Duodenal mucosa (tissue), 2 donors: ENCODE results near the gene HK1.

Source experiments
- H3K27ac ChIP-seq: one replicate; pipeline ENCODE4 v1.7.0; 2013; ENCODE audit warnings: low read depth, low read length
- H3K27me3 ChIP-seq, 2 donors: one replicate each; pipeline ENCODE4 v1.7.0; 2013; ENCODE audit warnings: low read length in 2 of 2, control low read depth in 1 of 2; ENCODE audit not compliant: insufficient read depth in 2 of 2, control insufficient read depth in 1 of 2
- H3K36me3 ChIP-seq, 2 donors: one replicate each; pipeline ENCODE4 v1.7.0; 2013; ENCODE audit warnings: low read length in 2 of 2, control low read depth in 1 of 2; ENCODE audit not compliant: insufficient read depth in 2 of 2, control insufficient read depth in 1 of 2
- H3K4me1 ChIP-seq, 2 donors: one replicate each; pipeline ENCODE4 v1.7.0; 2013; ENCODE audit warnings: low read length in 2 of 2, control low read depth in 1 of 2; ENCODE audit not compliant: insufficient read depth in 2 of 2, control insufficient read depth in 1 of 2
- H3K4me3 ChIP-seq, 2 donors: one replicate each; pipeline ENCODE4 v1.7.0; 2013; ENCODE audit warnings: low read length in 2 of 2, low read depth in 1 of 2
- H3K9ac ChIP-seq, 2 donors: one replicate each; pipeline ENCODE4 v1.7.0; 2013; ENCODE audit warnings: low read length in 2 of 2, low read depth in 1 of 2
- H3K9me3 ChIP-seq, 2 donors: one replicate each; pipeline ENCODE4 v1.7.0; 2013; ENCODE audit warnings: low read length in 2 of 2, control low read depth in 1 of 2; ENCODE audit not compliant: control insufficient read depth in 1 of 2

Gene HK1

DNA sequence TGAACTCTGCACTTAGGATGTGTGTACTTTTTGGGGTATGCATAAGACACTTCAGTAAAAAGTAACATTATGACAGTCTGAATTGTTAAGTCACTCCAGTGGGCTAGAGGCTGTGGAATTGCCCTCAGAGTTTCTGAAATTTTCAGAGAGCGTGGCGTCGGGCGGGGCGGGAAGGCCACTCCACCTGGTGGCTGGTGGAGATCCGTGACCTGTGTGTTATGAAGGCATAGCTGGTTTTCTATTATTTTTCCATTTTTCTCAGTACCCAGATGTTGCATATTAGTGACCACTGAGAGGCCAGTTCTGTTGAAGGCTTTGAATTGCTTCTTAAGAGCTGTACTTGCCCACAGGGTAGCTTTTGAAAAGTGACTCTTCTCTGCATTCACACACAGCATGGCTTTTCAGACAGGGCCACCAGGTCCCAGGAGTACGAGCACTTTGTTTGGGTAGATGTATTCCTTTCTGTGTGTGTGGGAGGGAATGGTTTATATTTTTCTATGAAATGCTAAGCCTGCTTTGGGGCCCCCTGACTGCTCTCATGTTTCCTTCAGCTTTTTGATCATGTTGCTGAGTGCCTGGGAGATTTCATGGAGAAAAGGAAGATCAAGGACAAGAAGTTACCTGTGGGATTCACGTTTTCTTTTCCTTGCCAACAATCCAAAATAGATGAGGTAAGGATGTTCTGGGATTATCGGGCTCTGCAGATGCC lies 86.1 kb downstream of the HK1 start:
- Histone ChIP-seq H3K27ac (no peak overlapping the region), H3K36me3 (peaks cover 4 to 14% of the 10 kb centered on the region in 2 donors), H3K9ac (no peak overlapping the region), H3K27me3 (no peaks in the 10 kb centered on the region), H3K4me1 (peaks cover 8 to 15% of the 10 kb centered on the region in 2 donors), H3K4me3 (no peak overlapping the region), H3K9me3 (no peaks in the 10 kb centered on the region)

DNA sequence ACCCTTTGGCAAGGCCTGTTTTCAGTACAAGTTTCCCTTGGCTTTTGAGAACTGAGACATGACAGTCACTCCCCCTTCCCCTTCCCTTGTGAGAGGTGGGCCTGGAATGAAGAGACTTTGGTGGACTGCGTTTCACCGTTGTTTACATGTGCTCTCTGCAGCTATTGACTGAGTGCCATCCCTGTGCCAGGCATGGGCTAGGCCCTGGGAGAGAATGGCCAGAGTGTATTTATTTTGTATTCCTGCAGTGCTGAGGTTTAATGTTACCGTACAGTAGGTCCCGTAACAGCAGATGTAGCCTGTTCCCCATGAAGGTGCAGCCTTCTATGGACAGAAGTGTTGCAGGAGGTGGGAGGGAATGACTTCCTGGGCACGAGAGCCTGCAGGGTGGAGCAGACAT lies 88.4 kb downstream of the HK1 start:
- H3K27ac ChIP-seq: no peak overlapping the region
- H3K9me3 ChIP-seq: no peaks in the 10 kb centered on the region
- peaks cover 15 to 25% of the 10 kb centered on the region in 2 donors for H3K36me3 ChIP-seq
- no peak overlapping the region for H3K9ac ChIP-seq
- H3K4me3 ChIP-seq: no peak overlapping the region
- no peaks in the 10 kb centered on the region for H3K4me1 ChIP-seq
- no peaks in the 10 kb centered on the region for H3K27me3 ChIP-seq

GRCh38 chr10:69367469-69367868 lies 89.2 kb downstream of the HK1 start:
- H3K9me3 ChIP-seq: no peaks in the 10 kb centered on the region
- H3K9ac ChIP-seq: no peak overlapping the region
- H3K4me1 ChIP-seq: no peaks in the 10 kb centered on the region
- H3K27me3 ChIP-seq: no peaks in the 10 kb centered on the region
- no peak overlapping the region for H3K27ac ChIP-seq
- peaks cover 15 to 29% of the 10 kb centered on the region in 2 donors for H3K36me3 ChIP-seq
- H3K4me3 ChIP-seq: no peak overlapping the region

DNA sequence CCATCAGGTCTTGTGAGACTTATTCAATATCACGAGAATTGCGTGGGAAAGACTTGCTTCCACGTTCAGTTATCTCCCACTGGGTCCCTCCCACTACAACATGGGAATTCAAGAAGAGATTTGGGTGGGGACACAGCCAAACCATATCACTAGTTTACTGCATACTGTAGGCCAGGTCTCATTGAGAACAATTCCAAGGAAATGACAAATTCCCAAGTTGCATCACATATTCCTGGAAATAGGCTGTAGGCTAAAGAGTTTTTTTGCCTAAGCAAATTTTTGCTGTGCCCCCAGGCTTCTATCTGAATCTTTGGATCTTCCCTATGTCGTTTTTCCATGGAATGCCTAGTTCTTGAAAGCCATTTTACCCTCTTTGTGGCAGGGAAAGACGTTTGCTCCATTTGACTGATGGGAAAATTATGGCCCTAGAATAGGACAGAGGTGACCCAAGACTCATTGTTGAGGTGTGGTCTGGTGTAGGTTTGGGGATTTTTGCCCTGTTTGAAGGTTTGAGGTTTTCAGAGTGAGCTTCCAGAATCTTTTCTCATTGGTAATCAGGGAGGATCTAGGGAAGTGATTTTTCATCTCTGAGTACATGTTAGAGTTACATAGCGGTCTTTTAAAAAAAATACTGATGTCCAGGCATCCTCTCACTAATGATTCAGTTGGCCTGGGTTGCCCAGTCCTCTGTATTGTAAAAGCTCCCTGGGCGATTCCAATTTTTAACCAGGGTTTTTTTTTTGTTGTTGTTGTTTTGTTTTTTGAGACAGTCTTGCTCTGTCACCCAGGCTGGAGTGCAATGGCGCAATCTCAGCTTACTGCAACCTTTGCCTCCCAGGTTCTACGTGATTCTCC lies 94.1 kb downstream of the HK1 start:
- Histone ChIP-seq H3K36me3 (peaks cover 21 to 33% of the 10 kb centered on the region in 2 donors), H3K27ac (no peak overlapping the region), H3K9ac (no peak overlapping the region), H3K9me3 (no peaks in the 10 kb centered on the region), H3K4me3 (no peak overlapping the region), H3K27me3 (no peaks in the 10 kb centered on the region), H3K4me1 (no peaks in the 10 kb centered on the region)

DNA sequence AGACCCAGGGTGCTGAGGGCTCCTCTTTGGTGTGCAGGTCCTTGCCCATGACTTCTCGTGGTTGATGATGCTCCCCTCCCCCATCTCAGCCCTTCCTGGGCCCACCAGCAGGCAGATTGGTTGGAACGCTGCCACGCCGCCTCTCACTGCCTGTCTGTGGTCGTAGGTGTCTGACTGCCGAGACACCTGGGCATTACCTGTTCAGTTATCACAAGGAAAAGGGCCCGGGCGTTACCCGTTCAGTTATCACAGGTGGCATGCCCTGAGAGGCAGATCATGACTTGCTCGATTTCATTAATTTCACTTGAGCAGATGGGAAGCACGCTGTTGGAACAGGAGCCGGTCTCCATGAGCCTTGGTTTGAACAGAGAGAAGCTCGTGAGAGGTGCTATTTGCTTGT lies 95.9 kb downstream of the HK1 start:
- Histone ChIP-seq H3K9me3 (no peaks in the 10 kb centered on the region), H3K27me3 (no peaks in the 10 kb centered on the region), H3K4me3 (no peak overlapping the region), H3K4me1 (no peaks in the 10 kb centered on the region), H3K27ac (no peak overlapping the region), H3K9ac (no peak overlapping the region), H3K36me3 (peaks cover 21 to 26% of the 10 kb centered on the region in 2 donors)

- no peak overlapping the region for H3K27ac ChIP-seq
- H3K4me3 ChIP-seq: no peak overlapping the region
- H3K4me1 ChIP-seq: no peaks in the 10 kb centered on the region
Observed at GRCh38 chr10:69374931-69375306, 96.6 kb downstream of the HK1 start.

DNA sequence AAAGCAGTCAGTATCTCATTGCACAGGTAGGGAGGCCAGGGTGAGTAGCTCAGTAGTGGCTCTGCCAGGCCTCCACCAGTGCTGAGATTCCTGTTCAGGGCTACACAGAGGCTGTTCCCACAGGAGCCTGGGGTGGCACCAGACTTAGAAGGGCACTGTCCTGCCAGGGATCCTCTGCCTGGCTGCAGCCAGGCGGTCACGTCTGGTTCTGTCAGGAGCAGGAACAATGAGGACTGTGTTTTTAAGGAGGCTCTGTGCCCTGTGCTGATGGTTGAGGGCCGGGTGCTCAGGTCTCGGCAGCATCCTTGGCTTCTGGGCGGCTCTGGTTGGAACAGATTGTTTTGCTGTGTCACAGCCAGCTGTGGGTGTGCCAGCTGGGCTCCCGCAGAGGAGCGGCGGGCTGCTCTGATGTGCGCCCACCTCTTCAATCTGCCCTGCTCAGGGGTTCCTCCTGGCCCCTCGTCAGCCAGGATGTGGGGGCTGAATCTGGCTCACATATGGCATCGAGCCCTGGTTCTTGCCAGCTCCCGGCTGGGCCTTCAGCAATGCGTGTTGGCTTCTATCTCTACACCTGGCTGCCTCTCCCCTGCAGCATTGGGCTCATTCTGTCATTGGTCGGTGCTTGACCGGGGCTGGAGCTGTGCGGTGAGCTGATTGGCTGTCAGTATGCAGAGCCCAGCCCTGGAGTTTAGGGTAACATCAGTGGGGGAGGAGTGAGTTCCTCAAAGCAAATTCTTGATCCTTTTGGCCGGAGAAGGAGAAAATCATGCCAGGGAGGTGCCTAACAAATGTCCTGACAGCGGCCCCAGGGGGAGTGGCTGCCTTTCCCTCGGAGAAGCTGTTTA lies 97.2 kb downstream of the HK1 start:
- Histone ChIP-seq H3K27me3 (no peaks in the 10 kb centered on the region), H3K4me1 (no peaks in the 10 kb centered on the region), H3K9ac (no peak overlapping the region), H3K27ac (no peak overlapping the region), H3K9me3 (no peaks in the 10 kb centered on the region), H3K36me3 (peaks cover 18 to 27% of the 10 kb centered on the region in 2 donors), H3K4me3 (no peak overlapping the region)

More at GRCh38 chr10:69374931-69375306, 96.6 kb downstream of the HK1 start:
- no peak overlapping the region for H3K9ac ChIP-seq
- H3K27me3 ChIP-seq: no peaks in the 10 kb centered on the region
- H3K36me3 ChIP-seq: peaks cover 21 to 28% of the 10 kb centered on the region in 2 donors
- no peaks in the 10 kb centered on the region for H3K9me3 ChIP-seq

DNA sequence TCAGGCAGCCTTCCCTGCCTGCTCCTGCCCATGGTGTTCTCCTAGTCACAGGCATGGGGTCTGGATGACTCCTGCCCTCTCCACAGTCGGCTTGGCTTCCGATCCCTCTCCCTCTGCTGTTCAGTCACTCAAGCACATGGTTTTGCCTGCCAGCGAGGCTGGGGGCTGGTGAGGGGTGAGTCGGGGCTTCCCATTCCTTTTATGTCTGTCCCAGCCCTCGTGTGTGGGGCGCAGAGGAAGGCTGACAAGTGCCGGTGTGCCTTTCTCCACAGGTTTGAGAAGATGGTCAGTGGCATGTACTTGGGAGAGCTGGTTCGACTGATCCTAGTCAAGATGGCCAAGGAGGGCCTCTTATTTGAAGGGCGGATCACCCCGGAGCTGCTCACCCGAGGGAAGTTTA lies 98.4 kb downstream of the HK1 start:
- no peak overlapping the region for H3K9ac ChIP-seq
- peaks cover 10 to 28% of the 10 kb centered on the region in 2 donors for H3K36me3 ChIP-seq
- H3K4me1 ChIP-seq: no peaks in the 10 kb centered on the region
- H3K9me3 ChIP-seq: no peaks in the 10 kb centered on the region
- no peaks in the 10 kb centered on the region for H3K27me3 ChIP-seq
- no peak overlapping the region for H3K27ac ChIP-seq
- no peak overlapping the region for H3K4me3 ChIP-seq

GRCh38 chr10:69377191-69377590 lies 98.9 kb downstream of the HK1 start:
- no peak overlapping the region for H3K9ac ChIP-seq
- H3K4me3 ChIP-seq: no peak overlapping the region
- peaks cover 10 to 25% of the 10 kb centered on the region in 2 donors for H3K36me3 ChIP-seq
- no peaks in the 10 kb centered on the region for H3K4me1 ChIP-seq
- H3K27me3 ChIP-seq: no peaks in the 10 kb centered on the region
- no peaks in the 10 kb centered on the region for H3K9me3 ChIP-seq
- H3K27ac ChIP-seq: no peak overlapping the region

DNA sequence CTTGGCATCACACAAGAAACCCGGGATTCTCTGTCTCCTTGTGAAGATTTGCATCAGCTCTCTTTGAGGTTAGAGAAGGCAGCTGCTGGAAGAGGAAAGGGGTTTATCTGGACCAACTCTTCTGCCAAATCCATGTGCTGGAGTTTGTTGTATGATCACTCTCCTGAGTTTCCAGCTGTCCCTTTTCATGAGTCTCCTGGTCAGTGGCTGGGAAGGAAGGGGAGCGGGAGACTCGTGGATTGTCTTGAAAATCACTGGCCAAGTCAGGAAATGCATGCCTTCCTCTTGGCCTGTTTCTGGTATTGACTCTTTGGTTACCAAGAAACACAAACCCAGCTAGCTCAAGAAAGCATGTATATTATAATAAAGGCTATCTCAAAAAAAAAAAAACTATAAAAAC lies 99.6 kb downstream of the HK1 start:
- H3K4me3 ChIP-seq: no peak overlapping the region
- H3K9ac ChIP-seq: no peak overlapping the region
- peaks cover 10 to 30% of the 10 kb centered on the region in 2 donors for H3K36me3 ChIP-seq
- H3K27ac ChIP-seq: no peak overlapping the region
- H3K9me3 ChIP-seq: no peaks in the 10 kb centered on the region
- no peaks in the 10 kb centered on the region for H3K4me1 ChIP-seq
- no peaks in the 10 kb centered on the region for H3K27me3 ChIP-seq
